ENCODE results near the gene PUS10. TPM values are rescaled to one million over a fixed set of nuclear protein-coding genes. Genes with fewer than 3 reads are reported as not detected.

The PUS10 gene
- total and polyA plus RNA-seq, 2 of the 8 experiments (the other 6 are each of a cell fraction or from before 2014, with no cell fraction given): 1.3 to 3.1 TPM

- TF ChIP-seq E2F6 (IDR thresholded peaks at IDR 0.05): no peak
- TF ChIP-seq CHD1 (IDR thresholded peaks at IDR 0.05; ENCODE audit: low read depth, low read length): no peak
These were observed 91.9 kb downstream of the PUS10 start (continued) for GRCh38 chr2:60925994-60926740.
